WI38 (cell line): ENCODE measurements around the gene PLPPR3.

ENCODE experiments used
- H3K4me3 ChIP-seq: 2 replicates; pipeline ENCODE4 v1.5.1; 2011; ENCODE audit warnings: low read depth, mild to moderate bottlenecking, control low read depth, low read length
- CTCF ChIP-seq: IDR thresholded peaks from 2 replicates; pipeline ENCODE4 v1.5.1; 2012; ENCODE audit warnings: low read depth, mild to moderate bottlenecking, control low read depth, low read length

The PLPPR3 gene

GRCh38 chr19:803686-804418 is 17.9 kb downstream of the PLPPR3 start:
- TF ChIP-seq CTCF = no peak
- no peak overlapping the region for H3K4me3 ChIP-seq

- no peak overlapping the region for H3K4me3 ChIP-seq
- no peak for TF ChIP-seq CTCF
These were observed 18.6 kb downstream of the PLPPR3 start for GRCh38 chr19:803099-803561.

- no peak for TF ChIP-seq CTCF
- no peak overlapping the region for H3K4me3 ChIP-seq
These were observed 19.2 kb downstream of the PLPPR3 start for GRCh38 chr19:802498-803098.

- H3K4me3 ChIP-seq = no peak overlapping the region
- TF ChIP-seq CTCF = no peak
These were observed 19.8 kb downstream of the PLPPR3 start for GRCh38 chr19:801861-802497.

- H3K4me3 ChIP-seq = no peak overlapping the region
- TF ChIP-seq CTCF = no peak
These were observed 20.5 kb downstream of the PLPPR3 start for GRCh38 chr19:801030-801860.

- H3K4me3 ChIP-seq = peak overlapping the region; percentile 16; the same call in 1 of the 2 replicates
- TF ChIP-seq CTCF = no peak
These were observed 21.3 kb downstream of the PLPPR3 start for GRCh38 chr19:800360-801029.
